A549 treated with dexamethasone at 1 μM for 4 hours (cell line): ENCODE results near the gene PLPPR2. TPM values are rescaled to one million over a fixed set of nuclear protein-coding genes. Genes with fewer than 3 reads are reported as not detected.

Experiments
- total RNA-seq: library from RNA; stranded (reverse); fragments of 200-300 nt; extraction: Qiagen RNA extraction; gene quantifications from 5 replicates; pipeline ENCODE4 v1.2.3, GENCODE V29; 2022

Gene PLPPR2, protein sequence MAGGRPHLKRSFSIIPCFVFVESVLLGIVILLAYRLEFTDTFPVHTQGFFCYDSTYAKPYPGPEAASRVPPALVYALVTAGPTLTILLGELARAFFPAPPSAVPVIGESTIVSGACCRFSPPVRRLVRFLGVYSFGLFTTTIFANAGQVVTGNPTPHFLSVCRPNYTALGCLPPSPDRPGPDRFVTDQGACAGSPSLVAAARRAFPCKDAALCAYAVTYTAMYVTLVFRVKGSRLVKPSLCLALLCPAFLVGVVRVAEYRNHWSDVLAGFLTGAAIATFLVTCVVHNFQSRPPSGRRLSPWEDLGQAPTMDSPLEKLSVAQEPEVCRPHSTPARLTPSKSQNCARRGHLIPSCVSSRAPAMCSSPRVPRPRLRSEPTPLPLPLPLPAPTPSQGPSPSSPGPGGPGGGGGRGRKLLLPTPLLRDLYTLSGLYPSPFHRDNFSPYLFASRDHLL
- 8.1 to 10.0 TPM (median 9.3 TPM) in 5 replicates for total RNA-seq

DNA sequence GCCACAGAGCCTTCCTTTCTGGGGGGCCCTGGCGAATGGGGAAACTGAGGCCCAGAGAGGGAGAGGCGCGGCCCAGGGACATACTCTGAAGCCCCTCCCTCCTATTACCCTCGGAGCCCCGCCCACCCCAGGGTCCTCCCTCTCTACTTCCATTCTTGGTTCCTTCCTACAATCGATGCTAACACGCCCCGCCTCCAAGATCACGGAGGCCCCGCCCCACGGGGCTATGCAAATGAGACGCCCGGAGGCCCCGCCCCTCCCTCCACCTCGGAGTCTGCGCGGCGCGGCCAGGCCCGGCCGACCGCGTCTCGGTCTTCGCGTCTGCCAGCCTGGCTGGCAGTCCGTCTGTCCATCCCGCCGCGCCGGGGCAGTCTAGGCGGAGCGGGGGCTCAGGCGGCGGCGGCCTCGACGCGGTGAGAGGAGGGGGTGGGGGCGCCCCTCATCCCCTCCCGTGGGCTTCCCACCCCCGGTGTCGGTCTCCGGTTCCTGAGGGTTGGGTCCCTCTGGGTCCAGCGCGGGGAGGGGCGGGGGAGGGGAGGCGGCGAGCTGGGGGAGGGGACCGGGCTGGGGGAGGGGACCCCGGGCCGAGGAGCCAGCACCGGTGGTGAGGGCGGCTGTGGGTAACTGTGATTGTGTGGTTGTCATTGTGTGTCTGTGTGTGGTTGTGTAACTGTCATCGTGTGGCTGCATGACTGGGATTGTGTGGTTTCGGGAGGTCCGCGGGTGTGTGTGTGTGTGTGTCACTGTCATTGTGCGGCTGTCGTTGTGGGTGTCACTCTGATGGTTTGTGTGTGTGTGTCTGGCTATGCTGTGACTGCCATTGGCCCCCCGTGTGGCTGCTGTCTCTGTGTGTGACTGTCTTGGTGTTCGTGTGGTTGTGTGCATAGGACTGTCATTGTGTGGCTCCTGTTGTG is at the start of gene PLPPR2:
TSS of gene PLPPR2 (plus strand) at position 273 of the 914 bp plus-strand sequence. CDS start 2,242 bp downstream, outside the sequence.

GRCh38 chr19:11339254-11340098 is 15.8 kb upstream of the PLPPR2 start, which contains the start of gene RAB3D:
RAB3D (minus strand) TSS chr19:11339657; CDS start chr19:11337399, 2,258 bp downstream.

GRCh38 chr19:11346104-11346940 is 8.9 kb upstream of the PLPPR2 start, which contains the start of the genes CCDC159 and TMEM205:
CCDC159 (plus strand) TSS chr19:11346519; CDS start chr19:11346607, 88 bp downstream.
TMEM205 (minus strand) TSS chr19:11346268; CDS start chr19:11345619, 649 bp downstream.

GRCh38 chr19:11374433-11375142 is 19.4 kb downstream of the PLPPR2 start, which contains the start of gene SWSAP1:
SWSAP1 (plus strand) TSS chr19:11374666; CDS start chr19:11374681, 15 bp downstream.

Other genes starting within 250 kb of the PLPPR2 start
- gene SPC24, start 199.7 kb upstream of the PLPPR2 start, total RNA-seq, result 18.4 to 25.5 TPM (median 23.5 TPM) in 5 replicates
- 38.3 to 59.6 TPM (median 57.9 TPM) in 5 replicates for gene KANK2, start 157.9 kb upstream of the PLPPR2 start, total RNA-seq
- gene ANGPTL8, start 115.8 kb upstream of the PLPPR2 start, total RNA-seq, result not detected in 5 replicates
- gene DOCK6, start 92.9 kb upstream of the PLPPR2 start, total RNA-seq, result 8.6 to 10.8 TPM (median 8.9 TPM) in 5 replicates
- gene TSPAN16, start 59.3 kb upstream of the PLPPR2 start, total RNA-seq, result not detected in 5 replicates
- gene RAB3D, start 15.8 kb upstream of the PLPPR2 start, total RNA-seq, result 4.3 to 6.0 TPM (median 5.4 TPM) in 5 replicates
- gene TMEM205, start 9.2 kb upstream of the PLPPR2 start, total RNA-seq, result 95.8 to 123 TPM (median 104 TPM) in 5 replicates
- 4.0 to 4.7 TPM (median 4.3 TPM) in 5 replicates for gene CCDC159, start 8.9 kb upstream of the PLPPR2 start, total RNA-seq
- 1.6 to 2.2 TPM (median 1.8 TPM) in 5 replicates for gene SWSAP1, start 19.2 kb downstream of the PLPPR2 start, total RNA-seq
- 2.9 to 4.3 TPM (median 4.0 TPM) in 5 replicates for gene EPOR, start 28.9 kb downstream of the PLPPR2 start, total RNA-seq
- gene RGL3, start 63.9 kb downstream of the PLPPR2 start, total RNA-seq, result 0.98 to 1.8 TPM (median 1.5 TPM) in 5 replicates
- 0.92 to 1.9 TPM (median 1.4 TPM) in 5 replicates for gene ODAD3, start 79.7 kb downstream of the PLPPR2 start, total RNA-seq
- 228 to 275 TPM (median 269 TPM) in 5 replicates for gene PRKCSH, start 80.2 kb downstream of the PLPPR2 start, total RNA-seq
- gene ELAVL3, start 125.6 kb downstream of the PLPPR2 start, total RNA-seq, result 0.02 to 0.26 TPM (median 0.15 TPM) in 5 replicates
- gene ZNF653, start 150.4 kb downstream of the PLPPR2 start, total RNA-seq, result 2.4 to 5.6 TPM (median 4.3 TPM) in 5 replicates
- gene ECSIT, start 173.7 kb downstream of the PLPPR2 start, total RNA-seq, result 25.7 to 33.5 TPM (median 29.7 TPM) in 5 replicates
- gene CNN1, start 183.4 kb downstream of the PLPPR2 start, total RNA-seq, result 0.26 to 0.66 TPM (median 0.45 TPM) in 5 replicates
- 97.7 to 116 TPM (median 103 TPM) in 5 replicates for gene ELOF1, start 203.8 kb downstream of the PLPPR2 start, total RNA-seq
- gene ACP5, start 222.2 kb downstream of the PLPPR2 start, total RNA-seq, result 0.11 to 0.41 TPM (median 0.25 TPM) in 5 replicates
- gene ZNF627, start 242.1 kb downstream of the PLPPR2 start, total RNA-seq, result 2.7 to 4.0 TPM (median 3.5 TPM) in 5 replicates